HG02763 (cell line): ENCODE measurements around the gene STK10.
"Not testable (repeated sequence)": the region's sequence is repeated elsewhere in the genome, so short reads cannot be mapped to it uniquely, and the experiment has no call there.

Source experiments
- ATAC-seq: cut with Tn5 transposase; IDR thresholded peaks from one replicate; pipeline ENCODE4 v1.9.1; 2021; ENCODE audit warnings: mild to moderate bottlenecking, moderate library complexity; ENCODE audit not compliant: unreplicated experiment

Gene STK10

DNA sequence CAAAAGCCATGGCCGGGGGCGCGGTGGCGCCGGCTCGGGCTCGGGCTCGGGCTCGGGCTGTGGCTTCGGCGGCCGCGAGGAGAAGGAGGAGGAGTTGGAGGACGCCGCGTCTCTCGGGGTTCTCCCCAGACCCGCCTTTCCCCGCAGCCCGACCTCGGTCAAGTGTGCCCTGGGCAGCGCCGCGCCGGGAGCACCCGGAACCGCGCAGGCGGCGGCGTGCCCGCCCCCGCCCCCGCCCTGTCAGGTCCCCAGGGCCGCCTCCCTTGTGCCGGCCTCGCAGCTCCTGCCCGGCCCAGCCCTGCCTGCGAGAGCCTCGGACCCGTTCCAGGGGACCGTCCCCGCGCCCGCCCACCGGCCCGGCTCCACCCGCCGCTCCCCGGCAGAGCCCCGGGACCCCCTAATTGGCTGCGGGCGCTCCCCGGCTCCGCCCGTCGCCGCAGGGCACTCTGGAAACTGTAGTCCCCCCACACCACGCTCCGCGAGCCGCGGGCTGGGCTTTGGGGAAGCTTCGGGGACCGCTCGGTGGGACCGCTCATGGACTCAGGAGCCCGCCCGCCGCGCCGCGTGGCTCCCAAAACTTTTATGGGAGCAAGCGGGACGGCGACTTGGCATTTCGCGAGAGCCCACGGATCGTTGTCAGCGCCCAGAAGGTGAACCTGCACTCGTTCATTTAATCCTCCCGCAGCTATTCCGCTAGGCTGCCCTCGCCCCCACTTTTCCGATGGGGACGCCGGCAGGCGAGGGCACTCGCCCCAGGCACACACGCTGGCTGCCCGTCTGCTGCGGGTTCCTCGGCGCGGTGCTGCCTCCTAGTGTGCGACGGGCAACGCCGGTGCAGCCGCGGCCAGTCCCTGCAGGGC lies at the start of gene STK10:
Gene STK10, minus strand, starts transcription at position 192 of the 860 bp plus-strand sequence. Its CDS starts 182 bp downstream, at position 10.
- peak; percentile 75 for ATAC-seq

DNA sequence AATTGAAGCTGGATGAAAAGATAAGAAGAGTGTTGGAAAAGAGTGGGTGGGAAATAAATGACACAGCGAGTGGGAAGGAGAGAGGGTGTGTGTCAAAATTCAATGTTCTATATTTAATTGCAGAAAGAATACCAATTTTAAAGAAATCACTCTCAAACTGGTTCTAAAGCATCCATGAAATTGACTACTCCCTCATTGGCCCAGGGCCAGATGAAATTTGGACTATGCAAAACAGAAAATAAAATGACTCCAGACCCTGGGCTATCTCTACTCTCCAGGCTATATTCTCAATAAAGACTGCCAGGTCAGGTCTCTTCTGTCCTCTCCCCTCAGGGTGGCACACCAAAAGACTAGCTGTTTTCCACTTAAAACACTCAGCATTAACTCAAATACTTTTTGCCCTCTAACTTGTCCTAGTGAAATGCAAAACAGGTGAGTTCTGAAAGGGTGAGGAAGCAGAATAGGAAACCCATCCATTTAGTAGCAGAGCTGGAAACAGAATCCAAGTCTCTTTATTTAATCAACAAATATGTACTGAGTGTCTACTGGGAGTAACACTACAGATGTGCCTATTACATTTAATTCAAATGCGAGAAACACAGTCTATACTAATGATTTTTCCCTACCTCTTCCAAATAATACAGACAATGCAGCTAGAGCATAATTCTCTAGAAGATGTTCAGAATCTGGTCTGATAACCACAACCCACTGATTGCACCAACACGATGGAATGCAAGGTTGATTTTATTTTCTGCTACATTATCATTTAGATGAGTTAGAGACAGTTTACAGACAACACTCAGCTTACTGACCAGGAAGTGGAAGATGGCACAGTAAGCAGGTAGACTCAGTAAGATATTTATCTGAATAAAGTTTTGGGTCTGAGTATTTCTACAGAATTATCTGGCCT lies 48.1 kb upstream of the STK10 start:
- ATAC-seq: no peak

DNA sequence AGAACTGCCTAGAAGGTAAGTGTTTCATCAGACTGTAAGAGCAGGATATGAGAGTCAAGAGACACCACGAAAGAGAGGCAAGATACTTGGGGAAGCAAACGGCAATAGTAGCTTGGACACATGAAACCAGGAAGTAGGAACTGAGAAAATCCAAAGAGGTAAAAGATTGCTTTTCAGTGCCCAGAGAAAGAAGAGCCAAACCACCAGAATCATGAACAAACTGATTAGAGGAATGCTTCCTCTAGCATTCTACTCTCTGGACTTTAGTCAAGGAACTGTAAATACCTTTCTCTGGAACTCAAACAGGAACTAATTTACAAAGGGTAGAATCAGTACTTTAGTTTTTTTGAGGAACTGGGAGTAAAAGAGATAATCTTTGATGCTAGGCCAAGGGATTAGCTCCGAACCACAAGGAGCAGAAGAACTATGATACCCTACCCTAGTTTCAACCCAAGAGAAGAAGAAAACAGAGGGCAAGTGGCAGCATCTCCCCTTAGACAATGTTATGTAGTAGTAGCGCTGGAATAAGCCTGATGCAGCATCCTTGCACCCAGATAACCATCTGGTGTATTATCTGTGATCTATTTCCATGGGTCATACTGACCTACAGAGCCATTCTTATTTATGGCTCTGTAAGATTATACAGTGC lies 47.2 kb upstream of the STK10 start:
- ATAC-seq: no peak

DNA sequence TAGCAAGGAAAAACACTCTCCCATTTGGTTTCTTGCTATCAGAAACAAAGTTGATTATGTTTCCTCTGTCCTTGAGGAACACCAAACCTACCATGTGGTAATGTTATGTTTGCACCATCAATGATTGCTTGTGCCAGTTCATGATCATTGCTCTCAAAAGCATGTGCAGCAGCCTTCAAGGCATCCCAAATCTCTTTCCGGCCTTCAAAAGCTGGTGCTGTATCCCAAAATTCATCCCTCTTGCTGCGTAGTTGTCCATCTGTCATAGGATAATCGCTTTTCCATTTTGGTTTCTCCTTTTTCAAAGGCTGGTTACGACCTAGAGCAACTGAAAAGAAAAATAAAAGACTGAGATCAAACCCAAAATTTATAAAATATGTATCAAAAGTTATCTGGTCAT lies 46.0 kb upstream of the STK10 start:
- ATAC-seq: no peak

DNA sequence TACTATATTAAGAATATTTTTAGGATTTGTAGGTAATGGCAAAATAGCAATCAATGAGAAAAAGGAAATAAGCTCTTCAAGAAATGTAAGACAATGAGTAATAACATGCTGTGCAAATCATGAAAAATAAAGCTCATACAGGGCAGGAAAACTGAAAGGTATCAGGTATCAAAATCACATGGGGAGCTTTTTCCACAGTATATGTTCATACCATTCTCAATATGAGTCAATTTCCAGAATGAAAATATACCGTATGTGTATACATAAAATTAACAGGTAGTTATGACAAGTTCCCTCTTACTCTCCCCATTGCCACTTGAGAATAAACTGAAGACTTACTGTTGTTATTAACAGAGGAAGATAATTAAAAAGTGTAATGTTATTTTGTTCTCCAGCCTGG lies 41.9 kb upstream of the STK10 start:
- ATAC-seq: no peak

DNA sequence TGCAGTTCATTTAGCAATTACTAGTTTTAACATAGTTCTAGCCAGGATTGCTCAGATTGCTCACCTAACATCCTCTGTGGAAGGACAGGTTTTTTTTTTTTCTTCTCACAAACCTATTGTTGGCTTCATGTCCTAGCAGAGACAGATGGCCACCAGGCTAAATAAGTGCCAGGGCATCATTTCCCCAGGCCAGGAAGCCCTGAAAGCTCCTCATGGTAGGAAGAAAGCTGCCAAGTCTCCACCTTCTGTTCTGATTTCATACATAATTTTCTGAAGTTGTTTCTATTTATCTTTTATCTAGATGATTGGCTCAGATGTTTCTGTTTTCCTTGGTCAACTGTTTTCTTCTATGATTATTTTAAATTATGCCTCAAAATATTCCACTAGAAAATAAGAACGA lies 37.0 kb upstream of the STK10 start:
- no peak for ATAC-seq

DNA sequence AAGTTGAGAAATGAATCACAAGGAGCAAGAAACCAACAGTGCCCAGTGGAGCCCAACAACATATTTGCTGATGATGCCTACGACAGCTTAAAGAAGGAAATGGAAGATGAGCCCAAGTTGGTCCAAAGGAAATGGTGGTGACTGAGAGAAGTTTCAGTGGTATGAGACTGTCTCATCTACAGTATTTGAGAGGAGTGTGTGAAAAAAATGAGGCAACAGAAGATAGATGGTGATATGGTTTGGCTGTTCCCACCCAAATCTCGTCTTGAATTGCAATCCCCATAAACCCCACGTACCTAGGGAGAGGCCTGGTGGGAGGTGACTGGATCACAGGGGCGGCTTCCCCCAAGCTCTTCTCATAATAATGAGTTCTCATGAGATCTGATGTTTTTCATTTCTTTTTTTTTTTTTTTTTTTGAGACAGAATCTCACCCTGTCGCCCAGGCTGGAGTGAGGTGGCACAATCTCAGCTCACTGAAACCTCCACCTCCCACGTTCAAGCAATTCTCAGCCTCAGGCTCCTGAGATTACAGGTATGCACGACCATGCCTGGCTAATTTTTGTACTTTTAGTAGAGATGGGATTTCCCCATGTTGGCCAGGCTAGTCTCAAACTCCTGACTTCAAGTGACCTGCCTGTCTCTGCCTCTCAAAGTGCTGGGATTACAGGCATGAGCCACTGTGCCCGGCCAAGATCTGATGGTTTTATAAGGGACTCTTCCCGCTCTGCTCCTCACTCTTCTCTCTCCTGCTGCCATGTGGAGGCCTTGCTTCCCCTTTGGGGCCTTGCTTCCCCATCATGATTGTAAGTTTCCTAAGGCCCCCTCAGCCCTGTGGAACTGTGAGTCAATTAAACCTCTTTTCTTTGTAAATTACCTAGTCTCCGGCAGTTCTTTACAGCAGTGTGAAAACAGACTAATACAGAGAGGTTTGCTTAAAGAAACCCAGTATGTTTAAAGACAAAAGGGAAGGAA lies 36.2 kb upstream of the STK10 start:
- peak; percentile 60 for ATAC-seq

DNA sequence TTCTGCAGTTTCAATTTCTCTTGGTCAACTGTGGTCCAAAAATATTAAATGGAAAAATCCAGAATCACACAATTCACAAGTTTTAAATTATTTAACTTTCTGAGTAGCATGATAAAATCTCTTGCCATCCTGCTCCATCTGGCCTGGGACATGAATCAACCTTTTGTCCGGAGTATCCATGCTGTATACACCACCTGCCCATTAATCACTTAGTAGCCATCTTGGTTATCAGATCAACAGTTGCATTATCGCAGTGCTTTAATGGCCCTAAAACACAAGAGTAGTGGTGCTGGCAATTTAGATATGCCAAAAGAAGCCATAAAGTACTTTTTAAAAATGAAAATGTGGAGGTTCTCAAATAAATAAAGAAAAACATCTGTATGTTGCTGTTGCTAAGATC lies 31.3 kb upstream of the STK10 start:
- ATAC-seq: no peak

DNA sequence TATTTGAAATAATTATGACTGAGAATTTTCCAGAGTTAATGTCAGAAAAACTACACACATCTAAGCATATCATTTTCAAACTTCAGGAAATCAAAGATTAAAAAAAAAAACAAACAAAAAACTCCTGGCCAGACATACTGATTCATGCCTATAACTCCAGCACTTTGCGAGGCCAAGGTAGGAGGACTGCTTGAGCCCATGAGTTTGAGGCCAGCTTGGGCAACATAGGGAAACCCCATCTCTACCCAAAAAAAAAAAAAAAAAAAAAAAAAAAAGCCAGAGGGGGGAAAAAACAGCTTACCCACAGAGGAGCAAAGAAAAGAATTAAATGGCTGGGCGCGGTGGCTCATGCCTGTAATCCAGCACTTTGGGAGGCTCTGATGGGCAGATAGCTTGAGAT lies 28.3 kb upstream of the STK10 start:
- ATAC-seq: no peak

DNA sequence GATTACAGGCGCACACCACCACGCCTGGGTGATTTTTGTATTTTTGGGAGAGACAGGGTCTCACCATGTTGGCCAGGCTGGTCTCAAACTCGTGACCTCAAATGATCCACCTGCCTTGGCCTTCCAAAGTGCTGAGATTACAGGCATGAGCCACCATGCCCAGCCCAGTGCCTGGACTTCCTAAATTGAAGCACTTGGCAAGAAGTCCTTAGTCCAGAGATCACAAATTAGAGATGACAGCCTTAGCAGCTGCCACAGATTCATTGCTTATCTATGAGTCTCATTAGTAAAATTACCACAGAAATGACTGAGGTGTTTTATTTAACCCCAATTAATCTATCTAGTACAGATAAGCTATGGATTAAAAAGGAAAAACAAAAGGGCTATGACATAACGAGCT lies 25.1 kb upstream of the STK10 start:
- ATAC-seq: no peak

DNA sequence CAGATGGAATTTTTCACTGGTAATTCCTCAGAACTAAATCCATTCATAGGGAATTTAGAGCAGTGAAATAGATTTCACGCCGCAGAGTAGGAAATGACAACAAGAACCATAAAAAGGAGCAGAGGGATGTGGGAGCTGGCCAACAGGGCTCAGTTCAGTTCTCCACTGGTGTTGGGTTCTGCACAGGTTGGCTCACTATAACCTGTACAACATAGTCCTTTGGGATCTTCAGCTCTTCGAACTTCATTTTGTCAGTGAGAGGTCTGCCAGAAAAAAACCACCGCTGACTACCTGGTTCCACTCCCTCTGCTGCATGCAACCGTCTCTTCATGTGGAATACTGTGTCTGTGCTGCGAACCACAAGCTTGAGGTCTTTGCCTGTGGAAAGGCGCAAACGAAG lies 23.7 kb upstream of the STK10 start:
- ATAC-seq: no peak

DNA sequence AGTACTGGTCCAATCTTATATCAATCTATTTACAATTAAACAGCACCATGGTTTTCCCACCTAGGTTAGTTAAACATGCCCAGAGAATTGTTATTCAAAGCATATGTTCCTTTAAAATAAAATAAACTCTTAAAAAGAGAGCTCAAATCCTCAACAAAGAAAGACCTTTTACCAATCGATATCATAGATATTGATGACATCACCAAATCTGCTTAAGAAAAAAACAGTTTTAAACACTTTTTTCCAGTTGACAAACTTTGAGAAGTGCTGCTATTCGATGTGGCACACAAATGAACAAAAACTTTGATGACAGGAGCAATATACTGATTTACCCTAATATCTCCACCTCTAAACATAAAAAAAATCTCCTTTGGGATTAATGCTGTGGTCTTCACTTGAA lies 21.7 kb upstream of the STK10 start:
- no peak for ATAC-seq

DNA sequence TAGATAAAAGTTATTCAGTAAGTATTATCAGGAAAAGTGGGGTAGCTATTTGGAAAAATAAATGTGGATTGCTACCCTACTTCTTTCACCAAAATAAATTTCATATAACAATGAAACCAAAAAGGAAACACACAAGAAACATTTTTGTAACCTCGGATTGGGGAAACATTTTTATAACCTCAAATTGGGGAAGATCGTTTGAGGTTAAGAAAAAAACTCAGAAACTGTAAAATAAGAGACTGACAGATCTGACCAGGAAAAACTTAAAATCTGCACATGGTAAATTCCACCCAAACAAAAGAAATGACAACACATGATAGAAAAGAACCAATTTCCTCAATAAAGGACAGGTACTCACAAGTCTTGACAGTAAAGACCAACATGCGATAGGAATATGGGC lies 19.5 kb upstream of the STK10 start:
- no peak for ATAC-seq

DNA sequence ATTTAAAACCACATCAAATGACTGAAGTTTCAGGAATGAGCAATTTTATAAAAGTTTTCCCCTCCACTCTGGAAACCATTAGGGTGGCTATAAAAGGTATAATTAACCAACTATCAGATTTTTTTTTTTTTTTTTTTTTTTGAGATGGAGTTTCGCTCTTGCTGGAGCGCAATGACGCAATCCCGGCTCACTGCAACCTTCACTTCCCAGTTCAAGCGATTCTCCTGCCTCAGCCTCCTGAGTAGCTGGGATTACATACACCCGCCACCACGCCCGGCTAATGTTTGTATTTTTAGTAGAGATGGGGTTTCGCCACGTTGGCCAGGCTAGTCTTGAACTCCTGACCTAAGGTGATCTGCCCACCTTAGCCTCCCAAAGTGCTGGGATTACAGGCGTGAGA lies 18.0 kb upstream of the STK10 start:
- ATAC-seq: not testable (repeated sequence)

DNA sequence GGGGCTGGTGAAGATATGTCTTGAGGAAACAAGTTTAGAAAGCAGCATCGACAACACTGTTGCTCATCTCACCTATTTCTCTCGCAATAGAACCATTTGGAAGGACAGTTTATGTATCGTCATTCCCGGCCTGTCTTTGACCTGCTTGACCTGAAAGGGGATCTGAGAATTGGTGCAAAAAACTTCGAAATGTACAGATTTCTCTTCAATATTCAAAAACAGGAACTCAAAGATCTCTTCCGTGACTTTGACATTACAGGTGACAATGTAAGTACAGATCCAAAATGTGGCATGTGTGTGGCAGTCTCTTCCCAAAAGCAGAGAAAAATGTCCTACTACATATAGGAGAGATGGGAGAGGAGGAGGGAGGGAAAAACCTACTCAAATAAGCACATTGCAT lies 12.5 kb upstream of the STK10 start:
- ATAC-seq: no peak

DNA sequence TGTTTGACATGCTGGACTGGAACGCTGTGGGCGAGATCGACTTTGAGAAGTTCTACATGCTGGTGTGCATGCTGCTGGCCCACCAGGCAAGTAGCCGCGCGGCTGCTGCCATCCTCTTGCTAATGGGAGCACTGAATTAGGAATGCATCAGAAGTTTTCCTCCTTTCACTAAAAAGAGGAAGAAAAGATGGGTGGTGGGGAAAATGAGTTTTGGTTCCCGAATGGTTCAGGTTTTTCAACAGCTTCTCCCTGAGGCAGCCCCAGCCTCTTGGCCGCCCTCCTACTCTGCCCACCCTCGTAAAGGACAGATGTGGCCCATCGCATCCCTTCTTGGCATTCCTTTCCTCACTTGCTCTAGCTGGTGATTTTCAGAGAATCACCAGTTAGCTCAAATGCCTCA lies 11.4 kb upstream of the STK10 start:
- ATAC-seq: no peak

DNA sequence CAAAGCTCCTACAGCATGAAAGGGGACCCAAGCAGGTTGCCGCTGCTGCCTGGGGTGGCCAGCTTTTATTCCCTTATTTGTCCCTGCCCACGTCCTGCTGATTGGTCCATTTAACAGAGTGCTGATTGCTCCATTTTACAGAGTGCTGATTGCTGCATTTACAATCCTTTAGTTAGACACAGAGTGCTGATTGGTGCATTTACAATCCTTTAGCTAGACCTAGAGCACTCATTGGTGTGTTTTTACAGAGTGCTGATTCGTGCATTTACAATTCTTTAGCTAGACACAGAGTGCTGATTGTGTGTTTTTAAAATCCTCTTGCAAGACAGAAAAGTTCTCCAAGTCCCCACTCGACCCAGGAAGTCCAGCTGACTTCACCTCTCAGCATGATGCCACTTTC lies 9.8 kb upstream of the STK10 start:
- ATAC-seq: not testable (repeated sequence)

DNA sequence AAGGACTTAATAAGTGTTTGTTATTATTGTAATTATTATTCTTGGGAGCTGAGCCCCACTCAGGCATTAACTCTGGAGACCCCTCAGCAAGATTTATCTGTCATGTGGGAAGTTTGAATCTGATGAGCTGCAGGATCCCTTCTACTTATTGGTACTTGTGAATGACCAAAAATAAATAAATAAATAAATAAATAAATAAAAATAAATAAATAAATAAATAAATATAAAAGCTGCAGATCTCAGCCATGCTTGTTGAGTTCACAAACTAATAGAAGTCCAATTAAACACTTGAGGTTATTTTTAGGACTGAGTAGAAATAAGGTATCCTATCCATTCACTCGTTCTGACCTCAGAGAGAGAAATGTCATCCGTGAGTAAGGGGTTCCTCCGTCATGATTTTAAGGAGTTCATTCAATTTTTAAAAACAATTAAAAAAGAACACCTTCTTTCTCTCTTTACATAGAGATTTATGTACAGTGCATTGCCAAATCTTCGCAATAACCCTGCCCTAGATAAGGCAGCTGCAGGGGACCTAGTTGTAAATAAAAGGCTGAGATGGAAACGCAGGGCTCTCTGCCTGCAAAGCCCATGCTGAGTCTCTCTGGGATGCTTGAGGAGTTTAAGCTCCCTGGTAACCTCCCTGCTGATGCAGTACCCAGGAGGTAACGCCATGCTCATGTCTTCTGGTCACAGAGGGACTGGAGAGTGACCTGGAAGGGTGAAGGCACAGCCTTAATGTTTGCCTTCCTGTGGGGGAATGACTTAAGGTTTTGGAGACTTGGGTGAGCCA lies 7.2 kb upstream of the STK10 start:
- no peak for ATAC-seq

DNA sequence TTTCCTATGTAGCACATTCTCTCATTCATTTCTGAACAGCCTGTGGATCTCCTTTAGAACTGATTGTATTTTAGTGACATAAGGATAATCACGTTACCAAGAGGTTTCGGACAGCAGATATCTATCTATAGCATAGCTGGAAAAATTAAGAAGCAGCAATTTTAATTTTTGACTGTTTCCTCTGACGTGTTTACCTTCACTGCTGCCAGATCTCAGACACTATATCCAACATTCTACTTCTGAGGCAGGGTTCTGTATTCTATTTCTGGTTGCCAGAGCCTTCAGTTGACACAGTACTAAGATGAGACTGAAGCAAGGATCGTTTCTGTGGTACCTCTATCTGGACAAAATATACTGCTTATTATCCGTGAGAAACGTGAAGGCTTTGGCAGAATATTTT lies 5.8 kb upstream of the STK10 start, which contains the start of gene EFCAB9:
Gene EFCAB9, plus strand, starts transcription at position 301 of the 400 bp plus-strand sequence. Its CDS starts 1 bp downstream, at position 302.
- ATAC-seq: no peak
